ENCODE data around the gene SPATA20. TPM values are rescaled to one million over a fixed set of nuclear protein-coding genes. Genes with fewer than 3 reads are reported as not detected.

The SPATA20 gene
- total and polyA plus RNA-seq, 2 of the 4 experiments (the other 2 are of a cell fraction) = 17.0 to 35.0 TPM

DNA sequence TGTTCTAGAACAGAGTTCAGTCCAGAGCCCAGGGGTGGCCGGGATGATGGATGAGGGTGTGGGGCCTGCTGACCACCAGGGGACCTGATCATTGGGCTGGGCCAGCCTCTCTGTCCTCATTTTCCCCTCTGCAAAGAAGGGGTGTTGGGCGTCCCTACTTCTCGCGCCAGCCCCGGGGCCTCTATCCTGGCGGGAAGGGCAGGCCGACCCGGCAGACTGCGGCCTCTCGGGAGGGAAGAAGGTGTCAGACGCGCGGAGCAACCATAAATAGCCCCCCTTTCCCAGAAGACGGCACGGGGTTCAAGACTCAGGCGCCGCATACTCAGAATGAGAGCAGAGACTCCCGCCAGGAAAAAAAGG lies 11.6 kb downstream of the SPATA20 start:
- Histone ChIP-seq H4K8ac (ENCODE audit: low read depth in 2 of 2, low read length in 2 of 2) (no peak overlapping the region), H3K36me3 (ENCODE audit: control insufficient read depth, insufficient read depth, low read length) (peaks cover 9% of the 10 kb centered on the region; the same call in 1 of the 2 replicates), H2BK15ac (ENCODE audit: low read depth, low read length) (no peak overlapping the region), H3K27ac (ENCODE audit: insufficient read depth, low read length) (no peak overlapping the region), H2BK5ac (ENCODE audit: low read depth, low read length, poor library complexity, severe bottlenecking) (no peak overlapping the region), H3K4me2 (ENCODE audit: low read depth, low read length) (no peak overlapping the region), H3K18ac (ENCODE audit: low read depth, low read length) (no peak overlapping the region), H3K56ac (ENCODE audit: extremely low read depth, insufficient read depth, low read length) (no peak overlapping the region), H4K91ac (ENCODE audit: insufficient read depth, low read depth, low read length) (no peak overlapping the region), H4K20me1 (ENCODE audit: insufficient read depth, low read length) (no peaks in the 10 kb centered on the region), H3K23ac (ENCODE audit: low read depth, low read length) (no peak overlapping the region), H3K9me1 (ENCODE audit: insufficient read depth, low read length) (0 out of 2 replicates have a peak, but pooled peaks cover 5% of the 10 kb centered on the region), H3K4me1 (ENCODE audit: control insufficient read depth, insufficient read depth, low read length) (peaks cover 3% of the 10 kb centered on the region; the same call in 1 of the 2 replicates), H2BK120ac (ENCODE audit: low read depth, low read length) (no peak overlapping the region), H2AFZ (replicated peaks; ENCODE audit: low read length, poor library complexity) (no peak overlapping the region), H3K9ac (ENCODE audit: low read depth, low read length) (no peak overlapping the region), H3K4me3 (ENCODE audit: insufficient read depth, low read depth, low read length) (no peak overlapping the region), H3K14ac (replicated peaks; ENCODE audit: low read depth, low read length) (no peak overlapping the region), H2BK20ac (ENCODE audit: low read depth, low read length) (no peak overlapping the region), H2AK9ac (replicated peaks; ENCODE audit: low read depth, low read length, poor library complexity) (no peak overlapping the region), H3K4ac (ENCODE audit: low read depth, low read length) (no peak overlapping the region), H3K9me3 (ENCODE audit: control insufficient read depth, insufficient read depth, low read length) (no peaks in the 10 kb centered on the region), H4K5ac (ENCODE audit: low read depth, low read length) (no peak overlapping the region), H2AK5ac (ENCODE audit: low read depth, low read length) (no peak overlapping the region), H3K79me1 (ENCODE audit: low read depth in 1 of 2, low read length in 2 of 2) (no peaks in the 10 kb centered on the region), H3K27me3 (ENCODE audit: control insufficient read depth, insufficient read depth, low read length) (peaks cover 55% of the 10 kb centered on the region)
- in situ Hi-C loops (cut with MboI; ENCODE audit: low sequenced_read_pairs) (no loop called here), intact Hi-C loops (cut with micrococcal nuclease) (no loop called here), dilution Hi-C loops (cut with HindIII; ENCODE audit: low sequenced_read_pairs, unreplicated experiment) (no loop called here)
- no CpG with 5 or more reads among the region's 18 CpGs for WGBS, 2 experiments (ENCODE audit: extremely low coverage in 2 of 2, insufficient read length in 1 of 2)
- no peak for ATAC-seq (ENCODE audit: low read depth)
- TF ChIP-seq POLR2A (IDR thresholded peaks at IDR 0.05; ENCODE audit: low read depth, low read length) (no peak), CEBPB (IDR thresholded peaks at IDR 0.05; ENCODE audit: low read depth, low read length) (no peak), MAZ (IDR thresholded peaks at IDR 0.05; ENCODE audit: borderline replicate concordance, low read depth, low read length) (no peak), FOS (IDR thresholded peaks at IDR 0.05; ENCODE audit: low read depth, low read length) (no peak), MXI1 (IDR thresholded peaks at IDR 0.05; ENCODE audit: borderline replicate concordance, low read depth, low read length) (no peak), RAD21 (IDR thresholded peaks at IDR 0.05; ENCODE audit: low read length) (no peak), NFE2L2 (IDR thresholded peaks at IDR 0.05; ENCODE audit: low read depth, low read length) (no peak)
- TF ChIP-seq, protein P1, sequence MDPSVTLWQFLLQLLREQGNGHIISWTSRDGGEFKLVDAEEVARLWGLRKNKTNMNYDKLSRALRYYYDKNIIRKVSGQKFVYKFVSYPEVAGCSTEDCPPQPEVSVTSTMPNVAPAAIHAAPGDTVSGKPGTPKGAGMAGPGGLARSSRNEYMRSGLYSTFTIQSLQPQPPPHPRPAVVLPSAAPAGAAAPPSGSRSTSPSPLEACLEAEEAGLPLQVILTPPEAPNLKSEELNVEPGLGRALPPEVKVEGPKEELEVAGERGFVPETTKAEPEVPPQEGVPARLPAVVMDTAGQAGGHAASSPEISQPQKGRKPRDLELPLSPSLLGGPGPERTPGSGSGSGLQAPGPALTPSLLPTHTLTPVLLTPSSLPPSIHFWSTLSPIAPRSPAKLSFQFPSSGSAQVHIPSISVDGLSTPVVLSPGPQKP (IDR thresholded peaks at IDR 0.05; ENCODE audit: borderline replicate concordance, low read depth, low read length) = no peak
- BruUV-seq (replicated peaks) = no TSS peak
- no peak for DNase-seq
- ChIA-PET CTCF (no interaction called here), POLR2A (ENCODE audit: unreplicated experiment) (no interaction called here)
